SK-N-SH (cell line): Measurements from ENCODE around the gene SESN1. TPM values are rescaled to one million over a fixed set of nuclear protein-coding genes. Genes with fewer than 3 reads are reported as not detected.

Experiments
- CTCF ChIA-PET: fragments of 300-600, 350-600 bp; formaldehyde crosslinking; extraction: SDS; loops from one replicate; lab custom pipeline; 2021; lab: Yijun Ruan, JAX
- POLR2A ChIA-PET: fragments of 350-600 bp; sonication (Branson Sonifier 250); formaldehyde crosslinking; extraction: SDS; loops from one replicate; lab custom pipeline; 2020; ENCODE audit warnings: antibody characterized with exemption, inconsistent platforms; lab: Yijun Ruan, JAX
- DNase-seq: peaks from one replicate; pipeline ENCODE4 v3.0.0; 2012
- H2AFZ ChIP-seq: fragments of 200-600 bp; sonication (generic); 2 replicates; pipeline ENCODE4 v1.8.1; 2016; ENCODE audit warnings: antibody characterized with exemption, mild to moderate bottlenecking, low read depth
- H3F3A ChIP-seq: fragments of 200-600 bp; sonication (generic); replicated peaks from 2 replicates; pipeline ENCODE3; 2016; ENCODE audit warnings: antibody characterized with exemption, mild to moderate bottlenecking; ENCODE audit not compliant: insufficient read depth
- H3K27ac ChIP-seq, 2 experiments: fragments of 200-500 bp in 1 of 2; fragments of 200-600 bp in 1 of 2; sonication (Bioruptor generic) in 1 of 2; sonication (generic), shearing (Covaris generic) in 1 of 2; 2 replicates each; pipeline versions ENCODE4 v1.5.1 to v1.6.1; 2014 to 2016; ENCODE audit warnings: low read depth in 2 of 2, inconsistent platforms in 1 of 2, low read length in 1 of 2, mild to moderate bottlenecking in 1 of 2, mixed read lengths in 1 of 2
- H3K27me3 ChIP-seq: fragments of 200-600 bp; sonication (generic), shearing (Covaris generic); 2 replicates; pipeline ENCODE4 v1.6.1; 2016; ENCODE audit warnings: mixed run types; ENCODE audit not compliant: insufficient read depth
- H3K36me3 ChIP-seq, 2 experiments: fragments of 200-500 bp in 1 of 2; fragments of 200-600 bp in 1 of 2; sonication (Bioruptor generic) in 1 of 2; sonication (generic) in 1 of 2; replicated peaks in 1 of 2; 2 replicates each; pipeline versions ENCODE3 to v1.5.1; 2014 to 2016; ENCODE audit warnings: low read length in 1 of 2, mild to moderate bottlenecking in 1 of 2; ENCODE audit not compliant: insufficient read depth in 2 of 2, control insufficient read depth in 1 of 2
- H3K4me1 ChIP-seq, 2 experiments: fragments of 200-500 bp in 1 of 2; fragments of 200-600 bp in 1 of 2; sonication (Bioruptor generic) in 1 of 2; sonication (generic), shearing (Covaris generic) in 1 of 2; 2 replicates each; pipeline versions ENCODE4 v1.5.1 to v1.6.1; 2014 to 2016; ENCODE audit warnings: low read depth in 1 of 2, low read length in 1 of 2, mixed run types in 1 of 2; ENCODE audit not compliant: insufficient read depth in 2 of 2, control insufficient read depth in 1 of 2
- H3K4me2 ChIP-seq: fragments of 200-600 bp; sonication (generic), shearing (Covaris generic); 2 replicates; pipeline ENCODE4 v1.6.1; 2017; ENCODE audit warnings: mixed run types
- H3K4me3 ChIP-seq, 2 experiments: fragments of 200-500 bp in 1 of 2; fragments of 200-600 bp in 1 of 2; sonication (Bioruptor generic) in 1 of 2; sonication (generic), shearing (Covaris generic) in 1 of 2; 2 replicates each; pipeline versions ENCODE4 v1.5.1 to v1.8.1; 2014 to 2016; ENCODE audit warnings: low read depth in 2 of 2, inconsistent platforms in 1 of 2, low read length in 1 of 2, mild to moderate bottlenecking in 1 of 2, mixed read lengths in 1 of 2, moderate library complexity in 1 of 2
- H3K79me2 ChIP-seq: fragments of 200-600 bp; sonication (generic); 2 replicates; pipeline ENCODE4 v1.8.1; 2017; ENCODE audit warnings: mild to moderate bottlenecking; ENCODE audit not compliant: insufficient read depth
- H3K9ac ChIP-seq: fragments of 200-600 bp; sonication (generic); 2 replicates; pipeline ENCODE4 v1.6.1; 2017; ENCODE audit warnings: mixed run types
- H3K9me2 ChIP-seq: fragments of 200-600 bp; sonication (generic); 2 replicates; pipeline ENCODE4 v1.6.1; 2017; ENCODE audit warnings: mixed run types
- H3K9me3 ChIP-seq: fragments of 200-600 bp; sonication (generic); 2 replicates; pipeline ENCODE4 v1.6.1; 2017; ENCODE audit warnings: mixed run types, mild to moderate bottlenecking, moderate library complexity
- H4K20me1 ChIP-seq: fragments of 200-600 bp; sonication (generic); 2 replicates; pipeline ENCODE4 v1.6.1; 2017; ENCODE audit warnings: mild to moderate bottlenecking, mixed run types; ENCODE audit not compliant: insufficient read depth
- MAX ChIP-seq: IDR thresholded peaks from 2 replicates; pipeline ENCODE4 v1.4.0; 2012; ENCODE audit warnings: low read depth
- RAD21 ChIP-seq: IDR thresholded peaks from 2 replicates; pipeline ENCODE4 v1.6.1; 2012; ENCODE audit warnings: mild to moderate bottlenecking, low read length
- RCOR1 ChIP-seq: fragments of 150-350 bp; IDR thresholded peaks from 2 replicates; pipeline ENCODE4 v1.6.1; 2017; ENCODE audit warnings: antibody characterized with exemption, low read length
- REST ChIP-seq: IDR thresholded peaks from 2 replicates; pipeline ENCODE4 v1.6.1; 2012; ENCODE audit warnings: mild to moderate bottlenecking, low read depth, low read length, moderate library complexity
- RXRA ChIP-seq: IDR thresholded peaks from 2 replicates; pipeline ENCODE4 v1.4.0; 2012; ENCODE audit warnings: low read depth, mild to moderate bottlenecking, borderline replicate concordance
- USF1 ChIP-seq: IDR thresholded peaks from 2 replicates; pipeline ENCODE4 v1.4.0; 2012; ENCODE audit warnings: low read depth, borderline replicate concordance
- YY1 ChIP-seq: IDR thresholded peaks from 2 replicates; pipeline ENCODE4 v1.4.0; 2012; ENCODE audit warnings: low read depth, mild to moderate bottlenecking
- WGBS: methylation state at CpG from one replicate; pipeline ENCODE4 v1.1.6; 2017; ENCODE audit warnings: low lambda C conversion rate; 5-methylcytosine and 5-hydroxymethylcytosine counted together
- polyA plus RNA-seq, 3 experiments: library from polyadenylated mRNA; depleted of rRNA; stranded (reverse); fragments of >200 nt; gene quantifications; 2 replicates each; pipeline ENCODE4 v1.2.3, GENCODE V29; 2012
- TF ChIP-seq, protein P1 (sequence below): fragments of 200-600 bp; sonication (generic); IDR thresholded peaks from 2 replicates; pipeline ENCODE4 v1.6.1; 2017; ENCODE audit warnings: antibody characterized with exemption, mild to moderate bottlenecking, moderate library complexity
- TF ChIP-seq, protein P2 (sequence below): IDR thresholded peaks from 2 replicates; pipeline ENCODE4; 2012

Gene SESN1
- polyA plus RNA-seq, 1 of the 3 experiments (the other 2 are of a cell fraction) = 13.1 TPM

- TF ChIP-seq, protein P1, sequence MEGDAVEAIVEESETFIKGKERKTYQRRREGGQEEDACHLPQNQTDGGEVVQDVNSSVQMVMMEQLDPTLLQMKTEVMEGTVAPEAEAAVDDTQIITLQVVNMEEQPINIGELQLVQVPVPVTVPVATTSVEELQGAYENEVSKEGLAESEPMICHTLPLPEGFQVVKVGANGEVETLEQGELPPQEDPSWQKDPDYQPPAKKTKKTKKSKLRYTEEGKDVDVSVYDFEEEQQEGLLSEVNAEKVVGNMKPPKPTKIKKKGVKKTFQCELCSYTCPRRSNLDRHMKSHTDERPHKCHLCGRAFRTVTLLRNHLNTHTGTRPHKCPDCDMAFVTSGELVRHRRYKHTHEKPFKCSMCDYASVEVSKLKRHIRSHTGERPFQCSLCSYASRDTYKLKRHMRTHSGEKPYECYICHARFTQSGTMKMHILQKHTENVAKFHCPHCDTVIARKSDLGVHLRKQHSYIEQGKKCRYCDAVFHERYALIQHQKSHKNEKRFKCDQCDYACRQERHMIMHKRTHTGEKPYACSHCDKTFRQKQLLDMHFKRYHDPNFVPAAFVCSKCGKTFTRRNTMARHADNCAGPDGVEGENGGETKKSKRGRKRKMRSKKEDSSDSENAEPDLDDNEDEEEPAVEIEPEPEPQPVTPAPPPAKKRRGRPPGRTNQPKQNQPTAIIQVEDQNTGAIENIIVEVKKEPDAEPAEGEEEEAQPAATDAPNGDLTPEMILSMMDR = no peak
- TF ChIP-seq RAD21 (no peak), USF1 (no peak)
Observed at GRCh38 chr6:108966251-108966650, 128.4 kb downstream of the SESN1 start (continued).

DNA sequence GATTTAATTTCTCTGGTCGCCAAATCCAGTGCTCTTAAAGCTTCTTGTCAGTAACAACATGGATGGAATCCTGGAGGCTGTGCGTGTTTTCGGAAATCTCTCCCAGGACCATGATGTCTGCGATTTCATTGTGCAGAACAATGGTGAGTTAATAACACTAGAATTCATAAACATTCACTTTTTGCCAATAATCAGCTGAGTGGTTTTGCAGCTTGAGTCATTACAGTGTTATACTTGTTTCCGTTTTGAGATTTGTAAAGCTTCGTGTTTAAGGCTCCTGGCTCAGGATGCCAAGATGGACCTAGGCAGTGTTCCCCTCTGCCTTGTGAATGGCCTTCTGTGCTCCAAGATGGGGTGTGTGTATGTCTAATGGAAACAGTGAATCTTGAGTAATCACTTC is 132.7 kb downstream of the SESN1 start:
- no peak overlapping the region for H2AFZ ChIP-seq
- POLR2A ChIA-PET = no interaction called here

More for the DNA sequence above, 132.7 kb downstream of the SESN1 start:
- Histone ChIP-seq H3K27ac (no peak overlapping the region), H3K79me2 (no peaks in the 10 kb centered on the region), H3K9me2 (no peaks in the 10 kb centered on the region), H3K4me2 (no peak overlapping the region), H3F3A (no peaks in the 10 kb centered on the region), H4K20me1 (no peaks in the 10 kb centered on the region), H3K9ac (no peak overlapping the region), H3K27me3 (no peaks in the 10 kb centered on the region), H3K36me3 (no peaks in the 10 kb centered on the region), H3K9me3 (no peaks in the 10 kb centered on the region), H3K4me1 (peaks cover 0 to 3% of the 10 kb centered on the region in 2 experiments; a peak in 1 of 4 replicates), H3K4me3 (no peak overlapping the region)
- DNase-seq = no peak
- TF ChIP-seq REST (no peak), RXRA (no peak), RCOR1 (no peak), MAX (no peak), YY1 (no peak)
- TF ChIP-seq, protein P2, sequence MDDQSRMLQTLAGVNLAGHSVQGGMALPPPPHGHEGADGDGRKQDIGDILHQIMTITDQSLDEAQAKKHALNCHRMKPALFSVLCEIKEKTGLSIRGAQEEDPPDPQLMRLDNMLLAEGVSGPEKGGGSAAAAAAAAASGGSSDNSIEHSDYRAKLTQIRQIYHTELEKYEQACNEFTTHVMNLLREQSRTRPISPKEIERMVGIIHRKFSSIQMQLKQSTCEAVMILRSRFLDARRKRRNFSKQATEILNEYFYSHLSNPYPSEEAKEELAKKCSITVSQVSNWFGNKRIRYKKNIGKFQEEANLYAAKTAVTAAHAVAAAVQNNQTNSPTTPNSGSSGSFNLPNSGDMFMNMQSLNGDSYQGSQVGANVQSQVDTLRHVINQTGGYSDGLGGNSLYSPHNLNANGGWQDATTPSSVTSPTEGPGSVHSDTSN = no peak
- WGBS = 91% methylated on average over 6 of the region's 6 CpGs
- CTCF ChIA-PET = interaction anchor here (1.3 kb wide), 1 partner anchor 24 kb away, joined by 3 read pairs; no protein-coding TSS in a partner anchor
